GM12872 (cell line): Measurements from ENCODE around the gene SIGLECL1.

Experiments used
- CTCF ChIP-seq: IDR thresholded peaks from 3 replicates; pipeline ENCODE4 v1.5.1; 2011; ENCODE audit warnings: low read depth, mild to moderate bottlenecking, low read length, moderate library complexity; ENCODE audit not compliant: insufficient read depth

The SIGLECL1 gene

GRCh38 chr19:51292971-51293370 is 42.1 kb downstream of the SIGLECL1 start:
- TF ChIP-seq CTCF = no peak

GRCh38 chr19:51293571-51294210 is 42.8 kb downstream of the SIGLECL1 start:
- TF ChIP-seq CTCF = no peak

DNA sequence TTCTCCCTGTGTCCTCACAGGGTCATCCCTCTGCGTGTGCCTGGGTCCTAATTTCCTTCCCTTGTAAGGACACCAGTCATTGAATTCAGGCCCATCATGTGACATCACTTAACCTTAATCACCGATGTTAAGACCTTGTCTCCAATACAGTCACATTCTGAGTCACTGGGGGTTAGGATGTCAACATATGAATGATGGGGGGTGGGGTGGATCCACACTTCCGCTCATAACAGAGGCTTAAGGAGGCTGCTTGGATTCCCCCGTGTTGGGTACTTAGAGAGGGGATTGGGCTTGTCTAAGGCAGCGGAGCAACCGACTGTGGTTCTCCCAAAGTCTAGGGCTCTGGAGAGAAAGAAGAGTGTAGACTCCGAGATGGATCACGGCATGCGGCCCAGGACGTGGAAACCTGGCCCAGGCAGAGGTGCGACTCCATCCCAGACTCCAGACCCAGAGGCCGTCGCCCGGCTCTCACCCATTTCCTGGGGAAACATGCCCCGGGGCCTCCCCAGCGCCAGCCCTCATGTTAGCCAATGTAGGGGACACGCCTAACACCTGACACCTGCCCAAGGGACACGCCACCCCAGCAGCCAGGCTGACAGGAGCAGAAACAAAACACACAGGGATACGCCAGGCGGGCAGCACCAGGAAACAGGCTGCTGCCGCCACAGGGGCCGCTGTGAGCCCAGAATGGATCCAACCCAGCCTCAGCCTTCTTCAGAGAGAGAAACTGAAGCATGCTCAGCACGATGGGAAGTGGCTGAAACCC is 43.5 kb downstream of the SIGLECL1 start:
- no peak for TF ChIP-seq CTCF

GRCh38 chr19:51294977-51295375 is 44.1 kb downstream of the SIGLECL1 start:
- no peak for TF ChIP-seq CTCF

DNA sequence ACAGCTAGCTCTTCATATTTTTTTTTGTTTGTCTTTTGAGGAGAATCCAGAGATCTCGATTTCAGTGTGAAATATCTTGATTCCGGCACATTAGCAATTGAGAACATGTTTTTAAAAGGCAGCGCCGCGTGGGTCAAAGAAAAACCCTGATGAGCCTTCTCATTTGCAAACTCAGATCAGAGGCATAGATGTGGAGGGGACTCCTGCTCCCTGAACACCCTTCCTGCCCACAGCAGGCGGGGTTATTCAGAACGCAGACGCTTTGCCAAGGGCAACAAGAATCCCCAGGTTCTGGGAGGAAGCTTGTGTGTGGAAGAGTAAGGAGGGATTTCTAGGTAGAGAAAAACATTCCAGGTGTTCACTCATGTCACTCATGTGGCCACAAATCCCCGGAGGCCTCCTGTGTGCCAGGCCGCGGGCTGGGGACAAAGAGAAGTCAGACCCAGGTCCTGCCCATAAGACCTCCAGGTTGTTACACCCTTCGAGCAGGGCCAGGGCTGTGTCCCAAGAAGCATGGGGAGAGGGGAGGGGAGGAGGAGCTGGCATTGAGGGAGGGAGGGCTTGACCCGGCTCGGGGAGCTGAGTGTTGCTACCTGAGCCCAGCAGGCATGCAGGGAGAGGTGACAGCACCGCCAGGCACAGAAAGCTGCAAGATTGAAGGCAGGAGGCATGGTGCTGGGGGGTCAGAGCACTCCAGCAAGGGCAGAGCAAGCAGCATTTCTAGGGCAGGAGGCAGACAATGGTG is 44.7 kb downstream of the SIGLECL1 start:
- TF ChIP-seq CTCF = no peak

GRCh38 chr19:51296336-51297093 is 45.6 kb downstream of the SIGLECL1 start:
- 0 out of 3 replicates have a peak, but pooled peaks have one; percentile 7 for TF ChIP-seq CTCF

DNA sequence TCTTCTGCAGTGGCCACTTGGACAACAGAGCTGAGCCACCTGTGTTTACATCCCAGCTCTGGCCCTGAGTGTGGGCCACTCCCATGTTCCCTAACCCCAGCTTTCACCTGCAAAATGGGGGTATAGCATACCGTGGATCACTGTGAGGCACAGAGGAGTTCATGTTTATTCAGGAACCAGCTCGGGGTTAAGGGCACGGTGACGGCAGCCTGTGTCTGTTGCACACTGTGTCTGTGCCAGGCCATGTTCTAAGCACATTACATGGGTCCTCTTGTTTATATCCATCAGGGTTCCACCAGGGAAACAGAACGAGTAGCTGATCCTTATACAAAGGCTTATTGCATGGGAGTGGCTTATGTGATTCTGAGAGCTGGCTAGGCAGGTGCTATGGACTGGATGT is 46.5 kb downstream of the SIGLECL1 start:
- no peak for TF ChIP-seq CTCF
